HCT116 (cell line): Measurements from ENCODE around the gene PELI3. TPM values are rescaled to one million over a fixed set of nuclear protein-coding genes. Genes with fewer than 3 reads are reported as not detected.

Experiments
- ATAC-seq: fragments of 200-7000 bp; cut with Tn5 transposase; 2 replicates; pipeline ENCODE4 v1.9.1; 2020; ENCODE audit warnings: mild to moderate bottlenecking, moderate library complexity
- BruUV-seq: library from RNA; stranded (reverse); fragments of 400-500 nt; replicated peaks from 2 replicates; lab custom pipeline; 2021; lab: Mats Ljungman, UMichigan
- CTCF ChIA-PET: fragments of 300-600 bp; sonication (Branson Sonifier 250); formaldehyde crosslinking; loops from one replicate; lab custom pipeline; 2021; ENCODE audit warnings: antibody characterized with exemption; lab: Charles Lee
- POLR2A ChIA-PET: fragments of 300-600, 350-600 bp; sonication (Branson Sonifier 250); formaldehyde crosslinking; loops from one replicate; lab custom pipeline; 2021; ENCODE audit warnings: antibody characterized with exemption; lab: Charles Lee
- RAD21 ChIA-PET, 2 experiments: fragments of 300-600 bp; sonication (Branson Sonifier 250); formaldehyde crosslinking; loops; one replicate each; lab custom pipeline; 2023; ENCODE audit warnings: low total read pairs in 2 of 2; ENCODE audit not compliant: uncharacterized antibody in 2 of 2, unreplicated experiment in 2 of 2, low non-redundant PET in 1 of 2; lab: Charles Lee
- DNase-seq: peaks from one replicate; pipeline ENCODE4 v3.0.0-alpha.2; 2010; ENCODE audit warnings: low read depth, low spot score
- H2AFZ ChIP-seq: fragments of 200-600 bp; shearing (Covaris generic), sonication (generic); 2 replicates; pipeline ENCODE4 v1.6.1; 2017; ENCODE audit warnings: low read depth, mixed run types, mixed read lengths, antibody characterized with exemption, low read length; ENCODE audit not compliant: poor library complexity, severe bottlenecking
- H3K27ac ChIP-seq: 2 replicates; pipeline ENCODE4 v1.5.1; 2012; ENCODE audit warnings: low read depth, low read length
- H3K27me3 ChIP-seq: fragments of 200-600 bp; sonication (generic); 2 replicates; pipeline ENCODE4 v1.6.1; 2016; ENCODE audit warnings: mixed run types, low read length, mixed read lengths; ENCODE audit not compliant: insufficient read depth
- H3K36me3 ChIP-seq, 2 experiments: fragments of 200-500 bp in 1 of 2; fragments of 200-600 bp in 1 of 2; sonication (Bioruptor generic) in 1 of 2; sonication (generic) in 1 of 2; 2 replicates each; pipeline versions ENCODE4 v1.5.1 to v1.6.1; 2014 to 2016; ENCODE audit warnings: low read length in 2 of 2, inconsistent platforms in 1 of 2, mixed read lengths in 1 of 2, mixed run types in 1 of 2; ENCODE audit not compliant: insufficient read depth in 2 of 2, control insufficient read depth in 1 of 2
- H3K4me1 ChIP-seq, 2 experiments: fragments of 200-600 bp in 1 of 2; sonication (generic) in 1 of 2; 2 replicates each; pipeline versions ENCODE4 v1.5.1 to v1.6.1; 2012 to 2017; ENCODE audit warnings: low read length in 2 of 2, inconsistent platforms in 1 of 2, mild to moderate bottlenecking in 1 of 2, mixed read lengths in 1 of 2, mixed run types in 1 of 2, moderate library complexity in 1 of 2; ENCODE audit not compliant: insufficient read depth in 2 of 2, control insufficient read depth in 1 of 2
- H3K4me2 ChIP-seq: fragments of 200-600 bp; sonication (generic); 2 replicates; pipeline ENCODE4 v1.6.1; 2017; ENCODE audit warnings: mixed run types, low read length, mixed read lengths
- H3K4me3 ChIP-seq, 2 experiments: fragments of 200-600 bp in 1 of 2; sonication (generic) in 1 of 2; replicated peaks in 1 of 2; 2 replicates each; pipeline ENCODE4 v1.5.1; 2011 to 2016; ENCODE audit warnings: low read length in 2 of 2, control low read depth in 1 of 2, low read depth in 1 of 2, mild to moderate bottlenecking in 1 of 2, mixed read lengths in 1 of 2, mixed run types in 1 of 2
- H3K79me2 ChIP-seq: fragments of 200-600 bp; sonication (generic); 2 replicates; pipeline ENCODE4 v1.6.1; 2017; ENCODE audit warnings: mild to moderate bottlenecking, mixed run types, low read length, moderate library complexity, mixed read lengths; ENCODE audit not compliant: insufficient read depth
- H3K9ac ChIP-seq: fragments of 200-600 bp; sonication (generic); 2 replicates; pipeline ENCODE4 v1.6.1; 2016; ENCODE audit warnings: low read length, mixed read lengths
- H3K9me2 ChIP-seq: fragments of 200-600 bp; sonication (generic), shearing (Covaris generic); 2 replicates; pipeline ENCODE4 v1.6.1; 2017; ENCODE audit warnings: mixed run types, mild to moderate bottlenecking, moderate library complexity; ENCODE audit not compliant: insufficient read depth
- H3K9me3 ChIP-seq, 2 experiments: fragments of 200-500 bp in 1 of 2; fragments of 200-600 bp in 1 of 2; sonication (Bioruptor generic) in 1 of 2; sonication (generic) in 1 of 2; 2 replicates each; pipeline ENCODE4 v1.6.1; 2014 to 2017; ENCODE audit warnings: low read length in 2 of 2, mixed read lengths in 2 of 2, inconsistent platforms in 1 of 2, low read depth in 1 of 2, mild to moderate bottlenecking in 1 of 2, mixed run types in 1 of 2, moderate library complexity in 1 of 2; ENCODE audit not compliant: control insufficient read depth in 1 of 2, insufficient read depth in 1 of 2
- H4K20me1 ChIP-seq: fragments of 200-600 bp; sonication (generic), shearing (Covaris generic); 2 replicates; pipeline ENCODE4 v1.6.1; 2017; ENCODE audit warnings: mixed run types, mild to moderate bottlenecking, moderate library complexity; ENCODE audit not compliant: insufficient read depth
- ATF3 ChIP-seq: IDR thresholded peaks from 2 replicates; pipeline ENCODE4 v1.6.1; 2012
- CBX3 ChIP-seq: IDR thresholded peaks from 2 replicates; pipeline ENCODE4 v1.6.1; 2012; ENCODE audit warnings: low read depth
- EGR1 ChIP-seq: IDR thresholded peaks from 2 replicates; pipeline ENCODE4 v1.6.1; 2012; ENCODE audit warnings: low read depth
- ELF1 ChIP-seq: IDR thresholded peaks from 2 replicates; pipeline ENCODE4 v1.6.1; 2012; ENCODE audit warnings: low read depth, borderline replicate concordance
- EZH2 ChIP-seq: fragments of 200-600 bp; sonication (generic); IDR thresholded peaks from 2 replicates; pipeline ENCODE4 v1.6.1; 2017; ENCODE audit warnings: antibody characterized with exemption, mixed run types
- JUND ChIP-seq: IDR thresholded peaks from 2 replicates; pipeline ENCODE4 v1.6.1; 2012
- MAX ChIP-seq: IDR thresholded peaks from 2 replicates; pipeline ENCODE4 v1.6.1; 2012
- RAD21 ChIP-seq: IDR thresholded peaks from 2 replicates; pipeline ENCODE4 v1.6.1; 2012; ENCODE audit warnings: low read depth, mild to moderate bottlenecking
- SIN3A ChIP-seq: IDR thresholded peaks from 2 replicates; pipeline ENCODE4 v1.6.1; 2012; ENCODE audit warnings: low read depth
- SP1 ChIP-seq: IDR thresholded peaks from 2 replicates; pipeline ENCODE4 v1.6.1; 2012; ENCODE audit warnings: low read depth
- YY1 ChIP-seq: IDR thresholded peaks from 2 replicates; pipeline ENCODE4 v1.6.1; 2011; ENCODE audit warnings: low read length, low read depth, moderate library complexity, mild to moderate bottlenecking; ENCODE audit not compliant: insufficient replicate concordance; ENCODE audit errors: extremely low read depth
- ZFX ChIP-seq: fragments of 450-650 bp; IDR thresholded peaks from 2 replicates; pipeline ENCODE4 v1.6.1; 2017
- intact Hi-C: fragments of 100-400 bp; cut with micrococcal nuclease; formaldehyde crosslinking; loops from 2 replicates; pipeline ENCODE4 v1.10.0; 2022
- total RNA-seq: library from RNA; stranded (reverse); gene quantifications from one replicate; pipeline ENCODE4 v1.2.1, GENCODE V29; 2021; ENCODE audit not compliant: unreplicated experiment
- TF ChIP-seq, protein P1 (sequence below), 3 experiments: fragments of 200-600 bp in 1 of 3; sonication (generic) in 1 of 3; IDR thresholded peaks in 2 of 3; conservative IDR thresholded peaks in 1 of 3; 2 replicates each; pipeline ENCODE4 v1.5.1; 2012 to 2017; ENCODE audit warnings: low read depth in 2 of 3, low read length in 2 of 3, antibody characterized with exemption in 1 of 3, borderline replicate concordance in 1 of 3, control low read depth in 1 of 3, mild to moderate bottlenecking in 1 of 3, mixed read lengths in 1 of 3, mixed run types in 1 of 3, moderate library complexity in 1 of 3; ENCODE audit not compliant: insufficient read depth in 1 of 3
- TF ChIP-seq, protein P2 (sequence below): IDR thresholded peaks from 2 replicates; pipeline ENCODE4 v1.6.1; 2012; ENCODE audit warnings: low read depth

The PELI3 gene
- total RNA-seq, 1 experiment from 2014 or later = 12.8 TPM

GRCh38 chr11:66419825-66420224 lies 46.9 kb upstream of the PELI3 start:
- H3K27ac ChIP-seq = no peak overlapping the region
- no peak overlapping the region for H3K4me3 ChIP-seq
- no peaks in the 10 kb centered on the region for H3K79me2 ChIP-seq
- peaks cover 43% of the 10 kb centered on the region for H3K27me3 ChIP-seq
- H3K9me3 ChIP-seq = no peaks in the 10 kb centered on the region
- intact Hi-C loops = no loop called here
- no peak overlapping the region for H2AFZ ChIP-seq
- DNase-seq = no peak
- ChIA-PET RAD21 (no interaction called here), POLR2A (no interaction called here), CTCF (interaction anchor here (1.4 kb wide), 1 partner anchor 108 kb away, joined by 3 read pairs; no protein-coding TSS in a partner anchor)
- H3K9ac ChIP-seq = no peak overlapping the region
- no peak overlapping the region for H3K4me2 ChIP-seq
- H3K36me3 ChIP-seq = no peaks in the 10 kb centered on the region
- no peaks in the 10 kb centered on the region for H4K20me1 ChIP-seq
- ATAC-seq = no peak
- peaks cover 12 to 17% of the 10 kb centered on the region in 2 experiments for H3K4me1 ChIP-seq
- no peaks in the 10 kb centered on the region for H3K9me2 ChIP-seq
- BruUV-seq = no TSS peak
- no peak for TF ChIP-seq ELF1
- TF ChIP-seq YY1 = no peak
- TF ChIP-seq ATF3 = no peak
- no peak for TF ChIP-seq EZH2
- TF ChIP-seq, protein P1, sequence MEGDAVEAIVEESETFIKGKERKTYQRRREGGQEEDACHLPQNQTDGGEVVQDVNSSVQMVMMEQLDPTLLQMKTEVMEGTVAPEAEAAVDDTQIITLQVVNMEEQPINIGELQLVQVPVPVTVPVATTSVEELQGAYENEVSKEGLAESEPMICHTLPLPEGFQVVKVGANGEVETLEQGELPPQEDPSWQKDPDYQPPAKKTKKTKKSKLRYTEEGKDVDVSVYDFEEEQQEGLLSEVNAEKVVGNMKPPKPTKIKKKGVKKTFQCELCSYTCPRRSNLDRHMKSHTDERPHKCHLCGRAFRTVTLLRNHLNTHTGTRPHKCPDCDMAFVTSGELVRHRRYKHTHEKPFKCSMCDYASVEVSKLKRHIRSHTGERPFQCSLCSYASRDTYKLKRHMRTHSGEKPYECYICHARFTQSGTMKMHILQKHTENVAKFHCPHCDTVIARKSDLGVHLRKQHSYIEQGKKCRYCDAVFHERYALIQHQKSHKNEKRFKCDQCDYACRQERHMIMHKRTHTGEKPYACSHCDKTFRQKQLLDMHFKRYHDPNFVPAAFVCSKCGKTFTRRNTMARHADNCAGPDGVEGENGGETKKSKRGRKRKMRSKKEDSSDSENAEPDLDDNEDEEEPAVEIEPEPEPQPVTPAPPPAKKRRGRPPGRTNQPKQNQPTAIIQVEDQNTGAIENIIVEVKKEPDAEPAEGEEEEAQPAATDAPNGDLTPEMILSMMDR (IDR thresholded peaks at IDR 0.05 in 2 of 3, conservative IDR thresholded peaks at IDR 0.05 in 1 of 3; ENCODE audit: borderline replicate concordance in 1 of 3, insufficient read depth in 1 of 3, low read depth in 2 of 3, low read length in 2 of 3) = no peak
- no peak for TF ChIP-seq ZFX
- no peak for TF ChIP-seq RAD21
- TF ChIP-seq, protein P2, sequence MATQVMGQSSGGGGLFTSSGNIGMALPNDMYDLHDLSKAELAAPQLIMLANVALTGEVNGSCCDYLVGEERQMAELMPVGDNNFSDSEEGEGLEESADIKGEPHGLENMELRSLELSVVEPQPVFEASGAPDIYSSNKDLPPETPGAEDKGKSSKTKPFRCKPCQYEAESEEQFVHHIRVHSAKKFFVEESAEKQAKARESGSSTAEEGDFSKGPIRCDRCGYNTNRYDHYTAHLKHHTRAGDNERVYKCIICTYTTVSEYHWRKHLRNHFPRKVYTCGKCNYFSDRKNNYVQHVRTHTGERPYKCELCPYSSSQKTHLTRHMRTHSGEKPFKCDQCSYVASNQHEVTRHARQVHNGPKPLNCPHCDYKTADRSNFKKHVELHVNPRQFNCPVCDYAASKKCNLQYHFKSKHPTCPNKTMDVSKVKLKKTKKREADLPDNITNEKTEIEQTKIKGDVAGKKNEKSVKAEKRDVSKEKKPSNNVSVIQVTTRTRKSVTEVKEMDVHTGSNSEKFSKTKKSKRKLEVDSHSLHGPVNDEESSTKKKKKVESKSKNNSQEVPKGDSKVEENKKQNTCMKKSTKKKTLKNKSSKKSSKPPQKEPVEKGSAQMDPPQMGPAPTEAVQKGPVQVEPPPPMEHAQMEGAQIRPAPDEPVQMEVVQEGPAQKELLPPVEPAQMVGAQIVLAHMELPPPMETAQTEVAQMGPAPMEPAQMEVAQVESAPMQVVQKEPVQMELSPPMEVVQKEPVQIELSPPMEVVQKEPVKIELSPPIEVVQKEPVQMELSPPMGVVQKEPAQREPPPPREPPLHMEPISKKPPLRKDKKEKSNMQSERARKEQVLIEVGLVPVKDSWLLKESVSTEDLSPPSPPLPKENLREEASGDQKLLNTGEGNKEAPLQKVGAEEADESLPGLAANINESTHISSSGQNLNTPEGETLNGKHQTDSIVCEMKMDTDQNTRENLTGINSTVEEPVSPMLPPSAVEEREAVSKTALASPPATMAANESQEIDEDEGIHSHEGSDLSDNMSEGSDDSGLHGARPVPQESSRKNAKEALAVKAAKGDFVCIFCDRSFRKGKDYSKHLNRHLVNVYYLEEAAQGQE = no peak
- TF ChIP-seq JUND = no peak
- no peak for TF ChIP-seq SIN3A
- no peak for TF ChIP-seq CBX3
- TF ChIP-seq MAX = no peak
- TF ChIP-seq SP1 = no peak
- no peak for TF ChIP-seq EGR1
